ENCODE results near the gene STK32B. TPM values are rescaled to one million over a fixed set of nuclear protein-coding genes. Genes with fewer than 3 reads are reported as not detected.

The STK32B gene
- total and polyA plus RNA-seq, 7 donors: 0.14 to 0.73 (median 0.52) TPM

DNA sequence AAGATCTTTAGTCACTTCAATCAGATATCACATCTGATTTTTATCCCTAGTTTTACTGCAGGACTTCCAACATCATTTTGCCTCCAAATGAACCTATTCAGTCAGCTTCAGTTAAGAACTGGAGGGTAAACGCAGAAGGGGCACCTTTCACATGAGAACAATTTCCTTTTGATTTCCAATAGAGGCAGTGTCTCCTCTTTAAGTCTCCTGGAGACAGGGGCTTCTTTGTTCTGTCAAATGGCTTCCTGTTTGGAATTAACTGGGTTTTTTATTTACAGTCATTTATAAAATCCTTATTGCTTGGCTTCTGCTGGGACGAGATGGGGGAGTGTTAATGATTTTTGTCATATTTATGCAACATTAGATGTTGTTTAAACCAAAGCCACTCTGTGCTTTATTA, 164.0 kb downstream of the STK32B start:
- TF ChIP-seq, protein P1, sequence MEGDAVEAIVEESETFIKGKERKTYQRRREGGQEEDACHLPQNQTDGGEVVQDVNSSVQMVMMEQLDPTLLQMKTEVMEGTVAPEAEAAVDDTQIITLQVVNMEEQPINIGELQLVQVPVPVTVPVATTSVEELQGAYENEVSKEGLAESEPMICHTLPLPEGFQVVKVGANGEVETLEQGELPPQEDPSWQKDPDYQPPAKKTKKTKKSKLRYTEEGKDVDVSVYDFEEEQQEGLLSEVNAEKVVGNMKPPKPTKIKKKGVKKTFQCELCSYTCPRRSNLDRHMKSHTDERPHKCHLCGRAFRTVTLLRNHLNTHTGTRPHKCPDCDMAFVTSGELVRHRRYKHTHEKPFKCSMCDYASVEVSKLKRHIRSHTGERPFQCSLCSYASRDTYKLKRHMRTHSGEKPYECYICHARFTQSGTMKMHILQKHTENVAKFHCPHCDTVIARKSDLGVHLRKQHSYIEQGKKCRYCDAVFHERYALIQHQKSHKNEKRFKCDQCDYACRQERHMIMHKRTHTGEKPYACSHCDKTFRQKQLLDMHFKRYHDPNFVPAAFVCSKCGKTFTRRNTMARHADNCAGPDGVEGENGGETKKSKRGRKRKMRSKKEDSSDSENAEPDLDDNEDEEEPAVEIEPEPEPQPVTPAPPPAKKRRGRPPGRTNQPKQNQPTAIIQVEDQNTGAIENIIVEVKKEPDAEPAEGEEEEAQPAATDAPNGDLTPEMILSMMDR (IDR thresholded peaks at IDR 0.05): no peak
- no peak for DNase-seq
- Histone ChIP-seq H3K4me3 (no peak overlapping the region), H3K27ac (no peak overlapping the region), H3K27me3 (ENCODE audit: insufficient read depth in 3 of 3, low read length in 2 of 3) (no peaks in the 10 kb centered on the region), H3K36me3 (ENCODE audit: insufficient read depth in 1 of 2, low read depth in 1 of 2) (no peaks in the 10 kb centered on the region), H3K4me1 (no peaks in the 10 kb centered on the region), H3K9me3 (no peaks in the 10 kb centered on the region)
- intact Hi-C loops (cut with DNase I): no loop called here
- WGBS, 3 donors: 55 to 70% (median 63%) methylated on average over 2 of the region's 2 CpGs
- no peak for ATAC-seq

DNA sequence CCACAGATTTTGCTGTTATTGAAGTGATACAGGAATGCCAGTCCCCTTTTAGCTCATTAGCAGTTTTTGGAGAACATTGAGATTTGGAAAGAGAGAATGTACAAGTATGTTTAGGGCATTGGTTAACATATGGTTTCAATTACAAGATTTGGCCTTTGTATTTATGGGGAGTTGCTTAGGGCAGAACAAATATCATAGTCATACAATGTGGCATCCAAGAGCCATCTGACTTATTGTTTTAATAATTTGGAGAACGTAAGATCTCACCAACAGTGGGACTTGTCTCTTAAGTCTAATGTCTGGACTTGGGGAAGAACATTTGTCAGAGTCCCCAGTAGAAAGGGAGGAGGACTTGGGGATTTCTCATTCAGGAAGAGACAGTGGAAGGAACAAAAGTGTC, 166.1 kb downstream of the STK32B start:
- Histone ChIP-seq H3K4me1 (no peaks in the 10 kb centered on the region), H3K36me3 (ENCODE audit: insufficient read depth in 1 of 2, low read depth in 1 of 2) (no peaks in the 10 kb centered on the region), H3K27ac (no peak overlapping the region), H3K9me3 (peaks cover 9% of the 10 kb centered on the region), H3K27me3 (ENCODE audit: insufficient read depth in 3 of 3, low read length in 2 of 3) (no peaks in the 10 kb centered on the region), H3K4me3 (no peak overlapping the region)
- TF ChIP-seq, protein P1 (IDR thresholded peaks at IDR 0.05): no peak
- DNase-seq (no peak), ATAC-seq (no peak)
- intact Hi-C loops (cut with DNase I): no loop called here
- WGBS, 3 donors: 64 to 75% (median 71%) methylated on average over 1 of the region's 1 CpG

GRCh38 chr4:5218376-5219069, 167.2 kb downstream of the STK32B start:
- Histone ChIP-seq H3K27me3 (ENCODE audit: insufficient read depth in 3 of 3, low read length in 2 of 3) (no peaks in the 10 kb centered on the region), H3K27ac (no peak overlapping the region), H3K4me1 (no peaks in the 10 kb centered on the region), H3K9me3 (peaks cover 11% of the 10 kb centered on the region), H3K36me3 (ENCODE audit: insufficient read depth in 1 of 2, low read depth in 1 of 2) (no peaks in the 10 kb centered on the region), H3K4me3 (no peak overlapping the region)
- intact Hi-C loops (cut with DNase I): no loop called here
- TF ChIP-seq, protein P1 (IDR thresholded peaks at IDR 0.05): no peak
- DNase-seq (no peak), ATAC-seq (no peak)
- 53 to 72% (median 68%) methylated on average over 12 of the region's 12 CpGs for WGBS, 3 donors

- TF ChIP-seq, protein P1 (IDR thresholded peaks at IDR 0.05): no peak
- ATAC-seq: no peak
- no peak overlapping the region for H3K4me3 ChIP-seq
These were observed 168.7 kb downstream of the STK32B start for GRCh38 chr4:5220028-5220427.

GRCh38 chr4:5222047-5222446, 170.8 kb downstream of the STK32B start:
- Histone ChIP-seq H3K9me3 (peaks cover 11% of the 10 kb centered on the region), H3K4me1 (no peaks in the 10 kb centered on the region), H3K4me3 (no peak overlapping the region), H3K36me3 (ENCODE audit: insufficient read depth in 1 of 2, low read depth in 1 of 2) (no peaks in the 10 kb centered on the region), H3K27me3 (ENCODE audit: insufficient read depth in 3 of 3, low read length in 2 of 3) (no peaks in the 10 kb centered on the region), H3K27ac (no peak overlapping the region)
- TF ChIP-seq, protein P1 (IDR thresholded peaks at IDR 0.05): no peak
- no peak for ATAC-seq
- DNase-seq: no peak
- intact Hi-C loops (cut with DNase I): no loop called here

More at GRCh38 chr4:5220028-5220427, 168.7 kb downstream of the STK32B start:
- Histone ChIP-seq H3K4me1 (no peaks in the 10 kb centered on the region), H3K36me3 (ENCODE audit: insufficient read depth in 1 of 2, low read depth in 1 of 2) (no peaks in the 10 kb centered on the region), H3K9me3 (peaks cover 11% of the 10 kb centered on the region), H3K27ac (no peak overlapping the region), H3K27me3 (ENCODE audit: insufficient read depth in 3 of 3, low read length in 2 of 3) (no peaks in the 10 kb centered on the region)
- 35 to 48% (median 37%) methylated on average over 4 of the region's 4 CpGs for WGBS, 3 donors
- DNase-seq: no peak
- intact Hi-C loops (cut with DNase I): no loop called here

All from psoas muscle (tissue), 8 donors.